Activated CD8-positive, alpha-beta memory T cell treated with anti-CD3 and anti-CD28 coated beads, Interleukin-2, amount 50 U/mL, for 24 hours (primary cell): ENCODE measurements around the gene KIF25.

Experiments used
- DNase-seq: peaks from one replicate; pipeline ENCODE4 v3.0.0-alpha.2; 2020; ENCODE audit errors: extremely low read depth

KIF25 gene

DNA sequence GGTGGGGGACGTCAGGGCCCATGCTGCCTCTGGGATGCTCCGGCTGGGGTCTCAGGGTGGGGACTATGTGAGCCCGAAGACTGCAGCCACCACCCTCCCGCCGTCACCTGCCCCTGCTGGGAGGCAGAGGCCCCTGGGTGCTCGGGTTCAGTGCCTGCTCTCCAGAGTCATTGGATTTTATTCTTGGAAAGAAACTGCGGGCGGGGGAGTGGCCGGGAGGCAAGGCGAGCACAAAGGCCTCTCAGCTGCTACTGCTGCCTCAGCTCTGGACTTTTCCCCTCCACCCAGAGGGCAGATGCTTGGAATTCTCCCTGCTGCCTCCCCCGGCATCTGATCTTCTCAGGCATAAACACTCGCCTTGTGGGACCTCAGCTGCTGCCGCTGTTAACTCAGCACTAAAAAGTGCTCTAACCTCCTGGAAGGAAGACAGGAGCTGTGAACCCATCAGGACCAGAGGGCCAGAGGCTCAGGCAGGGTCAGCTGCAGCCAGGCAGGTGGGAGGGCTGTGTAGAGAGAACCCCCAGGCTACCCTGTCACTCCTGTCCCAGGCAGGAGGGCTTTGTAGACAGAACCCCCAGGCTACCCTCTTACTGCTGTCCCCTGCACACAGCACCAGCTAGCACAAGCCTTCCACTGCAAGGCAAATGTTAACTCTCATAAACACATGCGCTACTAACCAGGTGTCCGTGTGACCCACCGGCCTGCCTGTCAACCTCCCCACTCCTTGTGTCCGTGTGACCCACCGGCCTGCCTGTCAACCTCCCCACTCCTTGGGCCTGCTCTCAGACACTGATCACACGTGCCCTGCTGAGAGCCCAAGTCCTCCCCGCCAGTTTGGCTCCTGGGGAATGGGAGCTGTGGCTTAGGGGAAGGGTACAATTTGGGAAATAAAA, 90.9 kb downstream of the KIF25 start:
- DNase-seq, result no peak

DNA sequence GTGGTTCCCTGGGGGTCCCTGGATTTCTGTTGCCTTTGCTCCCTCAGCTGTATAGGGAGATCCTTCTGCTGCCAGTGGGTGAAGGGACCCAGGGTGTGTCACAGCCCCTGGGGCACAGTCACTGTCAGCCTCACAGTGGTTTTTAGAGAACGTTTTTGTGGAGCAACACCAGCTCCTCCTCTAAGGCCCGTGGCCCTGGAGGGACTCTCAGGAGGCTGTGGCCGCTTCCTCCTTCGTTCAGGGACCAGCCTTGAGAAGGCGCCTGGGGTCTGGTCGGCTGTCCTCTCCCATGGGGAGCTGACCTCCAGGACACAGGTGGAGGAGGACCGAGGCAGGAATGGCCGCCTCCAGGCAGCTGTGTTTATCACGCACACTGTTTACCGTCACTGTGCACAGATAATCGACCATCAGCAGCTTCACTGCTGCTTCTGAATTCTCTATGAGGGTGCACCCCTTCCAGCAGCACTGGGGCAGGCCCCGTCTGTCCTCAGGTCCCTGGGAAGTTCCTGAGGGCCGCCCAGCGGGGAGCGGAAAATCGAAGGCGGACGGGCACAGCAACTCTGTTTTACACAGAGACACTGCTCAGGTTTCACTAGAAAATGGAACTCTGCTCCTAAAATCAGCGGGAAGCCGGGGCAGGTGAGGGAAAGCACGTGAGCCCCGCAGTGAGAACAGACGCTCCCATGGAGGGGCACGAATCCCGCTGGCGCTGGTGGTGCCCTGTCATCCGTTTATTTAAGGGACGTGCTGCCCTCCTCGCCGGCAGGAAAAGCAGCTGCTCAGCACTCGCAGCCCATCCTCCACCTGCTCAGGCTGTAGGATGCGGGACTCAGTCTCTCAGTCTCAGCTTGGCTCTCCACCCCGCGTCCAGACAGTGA, 92.0 kb downstream of the KIF25 start:
- no peak for DNase-seq

DNA sequence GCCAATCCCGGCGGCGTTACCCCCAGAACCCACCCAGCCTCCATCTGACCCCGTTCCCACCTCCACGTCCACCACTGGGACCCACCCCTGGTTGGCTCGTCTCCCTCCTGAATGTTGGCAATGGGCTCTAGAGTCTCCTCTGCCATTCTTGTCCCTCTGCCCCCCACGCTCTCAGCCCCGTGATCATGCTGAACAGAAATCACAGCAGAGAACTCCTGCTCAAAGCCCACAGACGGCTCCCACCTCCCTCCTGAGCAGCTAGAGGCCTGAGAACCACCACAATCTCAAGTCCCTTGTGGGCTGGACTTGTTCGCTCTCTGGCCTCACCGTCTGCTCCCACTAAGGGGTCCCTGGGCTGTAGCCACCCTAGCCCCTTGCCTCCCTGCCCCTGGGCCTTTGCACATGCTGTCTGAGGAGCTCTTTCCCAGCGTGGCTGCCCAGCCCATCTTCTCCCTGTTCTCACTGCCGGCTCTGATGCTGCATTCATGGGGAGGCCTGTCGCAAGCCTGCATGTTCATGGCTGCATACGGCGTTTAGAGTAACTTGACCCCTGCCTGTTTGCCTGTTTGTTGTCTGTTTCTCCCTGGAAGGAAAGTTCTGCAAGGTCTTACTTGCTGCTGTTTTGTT, 92.7 kb downstream of the KIF25 start:
- DNase-seq, result no peak

DNA sequence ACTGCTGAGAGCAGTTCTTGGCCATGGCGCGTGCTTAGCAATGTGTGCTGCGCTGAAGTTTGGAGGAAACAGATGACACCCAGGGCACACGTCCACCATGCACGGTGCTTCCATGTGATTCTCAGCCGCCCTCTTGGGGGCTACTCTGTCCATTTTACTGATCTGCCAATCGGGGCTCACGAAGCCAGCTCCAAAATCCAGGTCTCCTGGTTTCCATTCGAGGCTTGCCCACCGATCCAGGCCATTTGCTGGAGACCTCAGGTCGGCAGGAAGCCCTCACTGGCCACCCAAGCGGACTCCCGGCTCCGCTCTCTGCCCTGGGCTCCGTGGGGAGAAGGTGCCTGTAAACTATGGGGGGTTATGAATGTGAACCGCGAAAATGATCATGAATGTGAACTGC, 93.2 kb downstream of the KIF25 start:
- DNase-seq, result no peak

DNA sequence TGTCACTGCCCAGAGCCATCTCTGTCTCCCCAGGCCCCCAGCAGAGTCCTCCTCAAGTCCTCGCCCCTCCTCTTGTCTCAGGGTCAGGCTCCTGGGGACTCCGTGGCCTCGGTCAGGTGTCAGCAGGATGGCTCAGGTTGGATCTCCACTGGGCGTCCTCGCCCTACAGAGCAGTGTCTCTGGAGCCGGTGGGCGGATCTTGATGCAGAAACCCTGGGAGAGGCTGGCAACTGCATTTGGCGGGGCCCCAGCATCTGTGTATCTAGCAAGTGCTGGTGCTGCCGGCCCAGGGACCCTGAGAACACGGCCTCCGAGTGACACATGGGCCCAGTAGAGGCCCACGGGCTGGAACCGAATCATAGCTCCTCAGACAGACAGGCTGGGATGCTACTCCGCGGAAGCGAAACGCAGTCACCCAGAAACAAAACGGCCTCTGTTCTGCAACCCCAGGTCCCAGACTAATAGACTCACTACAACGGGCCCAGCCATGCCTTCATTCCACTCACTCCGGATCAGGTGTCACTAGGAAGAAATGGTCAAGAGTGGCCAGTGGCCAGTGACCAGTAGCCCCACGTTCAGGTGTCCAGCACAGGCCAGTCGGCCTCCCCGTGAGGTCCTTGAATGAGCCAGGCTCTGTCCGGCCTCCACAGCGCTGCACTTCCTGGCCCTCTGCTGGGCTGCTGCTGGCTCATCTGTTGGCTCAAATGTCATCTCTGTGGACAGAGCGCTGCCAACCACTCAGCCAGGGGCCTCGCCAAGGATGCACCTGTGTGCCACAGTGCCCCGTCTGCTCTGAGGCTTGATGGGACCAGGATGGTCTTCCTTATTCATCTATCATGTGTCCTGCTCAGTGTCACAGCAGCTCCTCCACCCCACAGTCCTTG, 94.2 kb downstream of the KIF25 start:
- DNase-seq, result no peak

DNA sequence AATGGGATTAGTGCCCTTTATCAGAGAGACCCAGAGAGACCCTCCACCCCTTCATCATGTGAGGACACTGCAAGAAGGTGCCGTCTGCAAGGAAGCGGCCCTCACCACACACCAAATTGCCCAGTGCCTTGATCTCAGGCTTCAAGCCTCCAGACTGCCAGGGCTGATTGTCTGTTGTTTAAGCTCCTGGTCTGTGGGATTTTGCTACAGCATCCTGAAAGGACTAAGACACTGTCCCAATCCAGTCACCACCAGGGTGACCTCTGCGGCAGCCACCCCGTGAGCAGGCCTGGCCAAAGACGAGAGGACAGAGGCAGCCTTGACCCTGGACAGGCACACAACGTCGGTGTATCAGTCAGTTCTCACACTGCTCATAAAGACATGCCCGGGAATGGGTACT, 95.1 kb downstream of the KIF25 start:
- no peak for DNase-seq

DNA sequence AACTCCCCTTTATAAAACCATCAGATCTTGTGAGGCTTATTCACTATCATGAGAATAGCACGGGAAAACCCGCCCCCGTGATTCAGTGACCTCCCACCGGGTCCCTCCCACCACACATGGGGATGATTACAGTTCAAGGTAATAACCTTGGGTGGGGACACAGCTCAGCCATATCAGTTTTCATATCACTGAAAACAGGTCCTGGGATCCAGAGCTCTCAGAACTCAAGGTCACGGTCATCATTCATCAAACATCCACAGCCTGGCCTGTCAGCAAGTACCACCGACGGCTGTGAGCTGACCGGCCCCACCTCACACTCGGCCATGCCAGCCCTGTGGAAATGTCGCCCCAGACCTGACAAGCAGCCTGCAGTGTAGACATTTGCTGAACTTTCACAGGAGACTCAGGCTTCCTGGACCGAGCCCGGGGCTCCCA, 95.6 kb downstream of the KIF25 start:
- DNase-seq, result no peak

DNA sequence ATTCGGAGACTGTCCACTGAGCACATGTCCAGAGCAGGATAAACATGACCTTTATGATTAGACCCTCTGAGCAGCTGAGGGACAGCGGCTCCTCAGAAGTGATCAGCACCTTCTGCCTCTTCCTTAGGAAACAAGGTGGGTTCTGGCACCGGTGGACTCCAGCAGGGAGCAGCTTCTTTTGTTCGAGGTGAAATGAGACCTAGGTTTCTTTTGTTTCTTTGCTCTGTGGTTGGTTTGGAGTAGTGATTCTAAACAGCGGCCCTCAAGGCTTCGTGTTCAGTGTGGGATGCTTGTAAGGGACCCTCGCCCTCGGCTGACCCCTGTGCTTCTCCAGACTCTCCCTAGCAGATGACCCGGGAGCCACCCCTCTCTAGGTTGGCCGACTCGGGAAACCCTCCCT, 96.2 kb downstream of the KIF25 start:
- DNase-seq, result no peak
